ENCODE results near the gene CES2.

CES2 gene

DNA sequence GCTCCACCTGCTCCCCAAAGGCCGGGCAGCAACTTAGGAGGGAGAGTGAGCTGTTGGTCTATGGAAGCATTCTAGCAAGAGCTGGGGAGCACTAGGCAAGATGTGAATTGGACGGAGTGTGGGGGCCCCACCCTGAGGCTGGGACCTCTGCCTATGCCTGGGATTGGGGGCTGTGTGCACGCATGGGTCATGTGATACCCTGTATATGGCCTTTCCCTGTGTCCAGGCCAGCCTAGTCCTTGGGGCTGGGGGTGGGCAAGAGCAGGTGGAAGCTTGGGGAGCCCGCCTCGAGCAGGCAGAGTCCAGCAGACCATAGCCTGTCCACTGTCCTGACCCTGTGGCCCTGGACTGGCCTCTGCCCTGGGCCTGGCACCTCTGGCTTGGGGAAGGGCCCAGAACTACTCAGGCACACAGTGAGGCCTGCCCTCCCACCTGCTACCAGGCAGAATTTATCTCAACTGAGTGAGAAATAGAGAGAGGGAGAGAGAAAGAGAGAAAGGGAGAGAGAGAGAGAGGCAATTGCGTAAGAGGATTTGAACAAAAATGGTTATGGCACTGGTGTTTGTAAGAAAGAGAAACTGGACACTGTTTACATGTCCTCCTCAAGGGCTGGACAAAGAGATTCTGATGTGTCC lies 35.9 kb upstream of the CES2 start:
- no peak for ATAC-seq
- H3K27me3 Mint-ChIP-seq = no peaks in the 10 kb centered on the region
- no peaks in the 10 kb centered on the region for H3K9me3 Mint-ChIP-seq

DNA sequence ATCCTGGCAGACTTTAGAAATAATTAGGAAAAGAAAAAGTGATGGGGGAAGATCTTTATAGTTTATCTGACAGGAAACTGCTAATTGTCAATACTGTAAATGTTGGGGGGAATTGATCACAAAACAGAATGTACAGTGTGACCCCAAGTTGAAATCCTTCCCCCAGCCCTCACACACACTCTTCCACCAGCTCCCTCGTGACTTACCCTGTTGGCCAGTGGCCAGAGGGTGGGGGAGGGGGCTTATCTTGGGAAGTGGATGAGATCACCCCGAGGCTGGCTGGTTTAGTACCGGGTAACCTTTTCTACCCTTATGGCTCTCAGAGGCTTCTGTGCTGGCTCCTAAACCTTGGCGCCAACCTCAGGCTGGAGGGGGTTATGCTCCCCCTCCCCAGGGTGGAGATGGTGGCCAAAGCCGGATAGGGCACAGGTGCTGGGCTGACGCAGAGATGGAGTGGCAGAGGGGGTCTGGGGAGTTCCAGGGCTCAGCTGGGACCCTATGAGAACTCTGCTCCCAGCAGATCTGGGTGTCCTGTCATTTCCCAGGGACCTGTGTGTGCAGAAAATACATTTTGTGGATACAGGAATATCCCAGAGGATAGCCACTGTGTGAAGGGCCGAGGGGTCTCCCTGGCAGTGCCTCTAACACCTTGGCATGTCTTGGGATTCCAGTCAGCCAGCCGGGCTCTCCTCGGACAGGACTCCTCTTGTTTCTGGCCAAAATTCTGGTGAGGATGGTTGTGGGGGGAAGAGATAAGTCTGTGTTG lies 35.2 kb upstream of the CES2 start:
- DNase-seq = no peak
- Mint-ChIP-seq H3K27ac (no peak overlapping the region), H3K27me3 (no peaks in the 10 kb centered on the region), H3K4me3 (no peak overlapping the region), H3K9me3 (no peaks in the 10 kb centered on the region), H3K4me1 (peaks cover 10% of the 10 kb centered on the region)
- no peak for ATAC-seq

More for the DNA sequence above, 35.9 kb upstream of the CES2 start:
- peak overlapping the region in 1 of 2 donors; percentile 21 for H3K27ac Mint-ChIP-seq
- no peak for DNase-seq
- no peak overlapping the region for H3K4me3 Mint-ChIP-seq
- H3K4me1 Mint-ChIP-seq = peaks cover 15% of the 10 kb centered on the region

DNA sequence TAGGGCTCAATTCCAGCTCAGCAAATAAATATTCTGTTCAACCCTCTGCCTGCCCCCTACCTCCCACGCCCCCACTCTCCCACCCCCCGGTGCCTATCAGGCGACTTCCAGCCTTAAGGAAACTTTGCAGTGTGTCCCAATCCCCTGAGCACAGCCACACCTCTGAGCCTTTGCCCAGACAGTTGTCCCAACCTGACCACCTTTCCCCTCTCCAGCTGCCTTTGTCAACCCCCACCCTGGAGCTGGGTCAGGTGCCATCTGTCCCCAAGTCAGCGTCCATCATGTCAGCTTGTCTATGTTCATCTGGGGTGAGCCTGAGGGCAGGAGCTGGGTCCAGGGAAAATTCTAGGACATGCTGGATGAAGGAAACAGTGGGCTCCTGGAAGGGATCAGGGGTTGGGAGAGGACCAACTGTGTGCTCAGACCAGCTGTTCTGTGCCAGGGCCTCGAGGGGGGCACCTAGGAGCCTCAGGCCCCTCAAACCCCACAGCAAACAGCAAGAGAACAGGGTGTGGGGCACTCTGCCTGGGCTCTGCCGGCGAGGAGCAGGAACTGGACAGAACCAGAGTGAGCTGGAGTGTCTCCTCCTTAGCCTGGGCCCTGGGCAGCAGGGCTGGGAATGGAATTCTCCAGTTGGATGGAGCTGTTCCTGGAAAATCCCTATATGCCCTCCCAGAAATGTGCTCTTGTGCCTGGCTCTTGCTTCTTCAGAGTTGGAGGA lies 34.4 kb upstream of the CES2 start:
- Mint-ChIP-seq H3K27ac (no peak overlapping the region), H3K4me1 (peaks cover 10% of the 10 kb centered on the region), H3K9me3 (no peaks in the 10 kb centered on the region), H3K27me3 (no peaks in the 10 kb centered on the region), H3K4me3 (no peak overlapping the region)
- DNase-seq (no peak), ATAC-seq (no peak)

DNA sequence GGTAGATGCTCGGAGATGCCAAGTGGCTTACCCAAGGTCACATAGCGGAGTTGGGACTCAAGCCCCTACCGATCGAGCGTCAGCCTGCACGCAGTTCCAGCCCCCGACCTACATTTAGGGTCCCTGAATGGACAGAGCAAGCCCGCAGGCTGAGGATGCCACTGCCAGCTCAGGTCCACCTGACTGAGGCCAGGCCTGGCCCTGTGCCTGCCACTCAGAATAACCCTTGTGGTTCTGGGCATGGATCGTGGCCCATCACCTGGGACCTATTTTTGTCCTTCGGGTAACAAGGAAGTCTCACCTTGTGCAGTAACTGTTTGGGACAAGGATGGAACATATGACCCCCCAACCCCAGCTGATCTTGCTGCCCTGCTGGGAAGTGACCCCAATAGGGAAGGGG lies 33.7 kb upstream of the CES2 start:
- Mint-ChIP-seq H3K4me1 (peaks cover 15% of the 10 kb centered on the region), H3K9me3 (no peaks in the 10 kb centered on the region), H3K27me3 (no peaks in the 10 kb centered on the region), H3K27ac (no peak overlapping the region), H3K4me3 (no peak overlapping the region)
- ATAC-seq (no peak), DNase-seq (no peak)

DNA sequence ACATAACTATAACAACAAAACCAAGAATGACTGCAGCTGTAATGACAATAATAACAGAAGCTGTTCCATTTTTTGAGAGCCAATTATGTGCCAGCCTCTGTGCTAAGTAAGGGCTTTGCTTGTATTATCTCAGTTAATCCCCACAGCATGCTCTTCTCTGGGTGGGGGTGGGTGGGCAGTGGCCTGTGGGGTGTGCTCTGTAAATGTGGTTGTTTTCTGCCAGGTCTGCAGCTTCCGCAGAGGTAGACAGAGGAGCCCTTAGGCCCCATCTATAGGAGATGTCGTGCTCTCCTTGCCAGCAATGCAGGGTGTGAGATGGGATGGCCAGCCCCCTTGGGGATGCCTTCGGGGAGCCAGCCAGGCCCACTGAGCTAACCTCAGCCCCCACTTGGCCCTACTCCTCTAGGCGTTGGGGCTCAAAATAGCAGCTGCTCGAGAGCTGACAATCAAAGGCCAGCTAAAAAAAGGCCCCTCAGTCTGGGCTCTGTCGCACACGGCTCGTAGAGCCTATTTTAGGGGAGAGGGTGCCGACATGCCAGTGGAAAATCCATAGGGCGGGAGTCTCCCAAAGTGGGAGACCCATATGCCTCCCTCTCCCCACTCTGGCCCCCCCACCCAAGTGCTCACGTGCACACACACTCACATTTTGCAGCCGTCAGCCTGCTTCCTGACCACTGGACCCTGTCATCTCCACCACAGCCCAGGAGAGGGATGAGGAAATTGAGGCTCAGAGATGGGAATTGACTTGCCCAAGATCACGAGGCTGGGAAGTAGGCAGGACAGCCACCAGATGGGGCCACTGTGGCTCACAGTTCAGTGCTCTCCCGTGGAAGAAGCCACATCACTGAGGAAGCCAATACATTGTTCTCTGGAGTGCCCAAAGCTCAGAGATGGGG lies 32.4 kb upstream of the CES2 start:
- H3K27me3 Mint-ChIP-seq = no peaks in the 10 kb centered on the region
- H3K4me3 Mint-ChIP-seq = no peak overlapping the region
- H3K4me1 Mint-ChIP-seq = peaks cover 21% of the 10 kb centered on the region
- no peaks in the 10 kb centered on the region for H3K9me3 Mint-ChIP-seq
- DNase-seq = no peak
- ATAC-seq = no peak
- no peak overlapping the region for H3K27ac Mint-ChIP-seq

DNA sequence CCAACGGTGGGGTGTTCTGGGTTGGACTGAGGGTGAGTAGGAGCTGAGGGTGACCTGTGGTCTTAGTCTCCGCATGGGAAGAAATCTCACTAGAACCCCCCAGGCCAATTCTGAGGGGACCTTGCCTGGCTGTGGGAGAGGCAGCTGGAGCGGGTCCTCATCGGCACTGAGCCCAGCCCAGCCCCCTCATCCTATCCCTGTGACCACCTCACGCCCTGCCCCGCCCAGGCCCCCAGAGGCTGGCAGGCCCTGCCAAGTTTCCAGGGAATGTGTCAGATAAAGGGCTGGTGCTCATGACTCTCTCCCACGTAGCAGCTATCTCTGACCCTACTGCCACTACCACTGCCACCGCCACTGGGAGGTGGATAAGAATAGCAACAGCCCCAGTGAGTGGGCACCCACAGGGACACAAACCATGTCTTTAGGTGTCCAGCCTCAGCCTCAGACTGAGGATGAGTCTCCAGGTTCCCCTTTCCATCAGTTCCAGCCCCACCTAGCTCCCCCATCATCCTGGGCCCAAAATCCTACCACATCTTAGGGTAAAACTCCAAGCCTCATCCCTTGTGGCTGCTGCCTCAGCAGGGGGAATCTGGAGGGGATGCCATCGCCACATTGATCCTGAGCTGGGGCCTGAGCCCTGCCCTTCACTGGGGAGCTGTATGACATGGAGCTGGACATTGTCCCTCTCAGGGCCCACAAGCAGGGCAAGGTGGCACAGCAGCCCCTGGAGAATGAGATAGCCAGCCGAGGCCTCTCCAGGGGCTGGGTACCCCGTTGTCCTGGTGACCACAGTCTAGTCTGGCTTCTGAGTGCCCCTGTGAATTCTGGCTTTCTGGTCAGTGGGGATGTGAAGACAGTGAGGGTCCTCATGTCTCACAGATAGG lies 31.5 kb upstream of the CES2 start:
- H3K4me1 Mint-ChIP-seq = peaks cover 21% of the 10 kb centered on the region
- H3K9me3 Mint-ChIP-seq = no peaks in the 10 kb centered on the region

DNA sequence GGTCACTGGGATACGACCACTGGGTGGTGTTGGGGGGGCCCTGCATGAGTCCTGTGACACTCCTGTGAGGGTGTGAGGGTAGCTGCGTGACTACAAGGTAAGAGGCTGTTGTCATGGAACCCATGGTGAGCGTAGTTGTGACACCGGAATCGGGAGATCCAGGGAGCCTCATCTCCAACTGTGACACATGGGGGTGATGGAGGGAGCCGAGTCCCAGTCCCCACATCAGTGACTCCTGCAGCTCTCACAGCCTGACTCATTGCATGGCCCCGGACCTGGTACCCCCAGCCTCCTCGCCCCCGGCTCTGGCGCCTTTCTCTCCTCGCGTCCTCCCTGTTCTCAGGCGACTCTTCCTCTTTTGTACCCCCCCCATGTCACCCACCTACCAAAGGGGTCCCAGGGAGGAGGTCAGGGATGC lies 30.9 kb upstream of the CES2 start:
- peaks cover 7% of the 10 kb centered on the region for H3K27me3 Mint-ChIP-seq
- no peak for ATAC-seq
- no peak for DNase-seq
- H3K9me3 Mint-ChIP-seq = no peaks in the 10 kb centered on the region
- H3K4me1 Mint-ChIP-seq = peaks cover 21% of the 10 kb centered on the region
- no peak overlapping the region for H3K27ac Mint-ChIP-seq
- H3K4me3 Mint-ChIP-seq = no peak overlapping the region

More for the DNA sequence above, 31.5 kb upstream of the CES2 start:
- Mint-ChIP-seq H3K27ac (no peak overlapping the region), H3K27me3 (peaks cover 7% of the 10 kb centered on the region), H3K4me3 (no peak overlapping the region)
- ATAC-seq (no peak), DNase-seq (no peak)

DNA sequence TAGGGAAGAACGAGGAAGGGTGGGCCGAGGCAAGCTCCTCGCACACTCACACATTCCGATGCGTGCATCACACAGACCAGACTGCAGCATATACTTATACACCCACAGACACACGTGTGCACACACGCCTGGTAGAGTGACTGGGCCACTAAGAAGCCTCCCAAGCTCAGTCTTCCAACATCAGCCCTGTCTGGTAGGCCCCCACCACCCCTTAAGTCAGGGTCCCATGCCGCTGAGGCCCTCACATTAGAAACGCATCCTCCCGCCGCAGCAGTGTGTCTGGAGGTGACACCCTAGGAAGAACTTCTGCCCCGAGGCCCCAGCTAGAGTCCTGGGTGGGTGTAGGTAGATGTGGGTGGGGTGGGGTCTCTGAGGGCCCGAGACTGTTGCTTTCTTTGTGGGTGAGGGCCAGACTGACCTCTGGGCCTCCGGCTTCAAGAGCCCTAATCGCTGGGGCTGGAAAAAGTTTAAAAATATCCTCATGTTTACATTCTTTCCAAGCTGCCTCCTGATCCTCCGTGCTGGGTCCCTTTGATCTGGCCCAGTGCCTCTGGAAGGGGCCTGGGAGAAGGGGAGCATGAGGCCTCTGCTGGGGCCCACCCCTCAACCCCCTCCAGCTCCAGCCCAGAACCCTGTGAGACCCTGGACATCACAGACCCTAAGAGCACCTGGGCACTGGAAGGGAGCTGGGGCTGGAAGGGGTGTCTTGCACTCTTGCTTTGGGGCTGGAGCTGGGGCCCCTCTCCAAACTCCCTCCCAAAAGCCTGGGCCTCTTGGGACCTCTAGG lies 30.3 kb upstream of the CES2 start:
- Mint-ChIP-seq H3K27me3 (peaks cover 7% of the 10 kb centered on the region), H3K27ac (no peak overlapping the region), H3K9me3 (no peaks in the 10 kb centered on the region), H3K4me3 (no peak overlapping the region), H3K4me1 (peaks cover 21% of the 10 kb centered on the region)
- no peak for DNase-seq
- no peak for ATAC-seq

DNA sequence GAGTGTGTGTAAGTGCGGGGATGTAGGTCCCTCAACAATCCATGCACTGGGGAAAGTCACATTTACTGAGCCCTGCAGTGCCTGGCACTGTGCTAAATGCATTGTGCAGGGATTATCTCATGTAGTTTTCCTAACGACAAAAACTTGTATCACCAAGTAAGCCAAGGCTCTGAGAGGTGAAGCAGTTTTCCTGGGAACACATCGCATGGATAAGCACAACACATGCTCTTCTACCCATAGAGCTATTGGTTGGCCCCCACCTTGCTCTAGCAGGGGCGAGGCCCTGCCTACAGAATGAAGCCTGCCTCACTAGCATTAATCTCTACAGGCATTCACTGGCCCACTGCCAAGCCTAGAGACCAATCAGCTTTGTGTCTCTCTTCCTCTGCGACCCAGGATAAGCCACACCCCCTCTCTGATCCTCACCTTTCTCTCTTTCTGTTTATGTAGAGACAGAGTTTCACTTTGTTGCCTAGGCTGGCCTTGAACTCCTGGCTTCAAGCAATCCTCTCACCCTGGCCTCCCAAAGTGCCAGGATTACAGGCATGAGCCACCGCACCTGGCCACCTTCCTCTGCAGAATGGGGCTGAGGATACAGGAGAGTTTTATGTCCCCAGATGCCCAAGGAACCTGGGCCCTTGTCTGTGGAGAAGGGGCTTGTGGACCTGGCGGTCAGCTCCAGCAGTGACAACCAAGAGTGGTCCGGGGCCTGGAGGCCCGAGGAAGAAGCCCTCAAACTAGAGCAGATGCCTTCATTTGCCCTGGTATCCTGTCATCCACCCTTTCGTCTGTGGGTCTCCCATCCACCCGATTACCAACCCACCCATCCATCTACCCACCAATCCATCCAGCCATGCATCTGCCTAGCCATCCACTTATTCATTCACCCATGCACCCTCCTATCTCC lies 29.4 kb upstream of the CES2 start:
- peak; percentile 41 to 45 for DNase-seq
- peak; percentile 66 for ATAC-seq
- H3K27ac Mint-ChIP-seq = peak overlapping the region in 1 of 2 donors; percentile 92
- H3K4me1 Mint-ChIP-seq = peaks cover 21% of the 10 kb centered on the region
- no peaks in the 10 kb centered on the region for H3K9me3 Mint-ChIP-seq
- peaks cover 7% of the 10 kb centered on the region for H3K27me3 Mint-ChIP-seq
- H3K4me3 Mint-ChIP-seq = no peak overlapping the region

DNA sequence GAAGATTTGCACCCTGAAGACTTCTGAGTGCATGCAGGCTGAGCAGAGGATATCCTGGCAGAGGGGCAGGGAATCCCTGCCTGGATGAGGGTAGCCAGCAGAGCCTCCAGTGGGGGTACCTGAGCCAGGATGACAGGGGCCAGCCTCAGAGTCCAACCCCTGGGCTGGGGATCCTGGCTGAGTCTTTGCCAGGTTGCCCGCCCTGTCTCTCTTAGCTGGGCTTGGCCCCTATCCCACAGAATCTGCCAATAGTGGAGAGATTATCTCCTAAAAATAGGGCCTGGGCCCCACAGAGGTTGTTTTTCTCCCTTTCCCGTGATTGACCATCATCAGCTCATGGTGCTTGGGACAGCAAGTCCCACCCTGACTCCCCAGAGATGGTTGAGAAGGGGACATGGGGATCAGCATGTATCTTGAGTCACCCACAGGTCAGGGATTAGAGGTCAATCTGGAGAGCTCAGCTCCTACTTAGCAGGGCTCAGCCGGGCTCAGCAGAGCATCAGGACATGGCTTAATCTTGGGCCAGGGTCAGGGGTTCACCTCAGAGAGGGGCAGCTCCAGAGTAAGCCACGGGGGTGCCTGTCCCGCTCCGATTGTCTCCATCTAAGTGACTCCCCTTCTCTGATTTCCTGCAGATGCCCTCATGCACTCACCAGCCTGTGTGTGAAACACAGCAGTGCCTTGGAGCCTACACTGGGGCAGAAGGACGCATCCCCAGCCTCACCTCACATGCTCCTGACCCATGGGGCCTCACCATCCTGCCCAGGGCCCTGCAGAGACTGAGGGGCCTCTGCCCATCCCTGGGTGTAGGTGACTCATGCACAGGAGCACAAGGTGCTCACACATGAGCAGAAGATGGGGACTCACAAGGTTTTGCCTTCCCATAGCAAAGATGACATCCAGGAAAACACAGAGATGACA lies 28.1 kb upstream of the CES2 start:
- Mint-ChIP-seq H3K4me1 (peaks cover 21% of the 10 kb centered on the region), H3K27ac (no peak overlapping the region), H3K9me3 (no peaks in the 10 kb centered on the region), H3K4me3 (no peak overlapping the region), H3K27me3 (peaks cover 7% of the 10 kb centered on the region)
- ATAC-seq (peak; percentile 5), DNase-seq (no peak)

DNA sequence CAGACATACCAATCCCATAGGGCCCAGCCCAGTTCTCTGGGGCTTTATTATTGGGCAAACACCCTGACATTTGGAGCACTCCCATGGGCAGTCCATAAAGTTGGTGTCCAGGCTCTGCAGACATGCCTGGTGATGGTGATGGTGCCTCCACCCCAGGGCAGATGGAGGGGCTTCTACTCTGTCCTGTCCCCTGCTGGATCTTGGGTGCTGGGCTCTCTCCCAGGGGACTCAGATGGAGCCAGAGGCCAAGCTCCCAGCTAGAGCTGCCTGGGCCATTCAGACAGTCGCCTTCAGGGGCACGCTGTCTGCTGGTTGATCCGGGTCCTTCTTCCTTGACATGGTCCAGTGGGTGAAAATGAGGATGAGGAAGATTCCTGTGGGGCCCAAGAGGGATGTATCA lies 27.2 kb upstream of the CES2 start:
- Mint-ChIP-seq H3K27ac (no peak overlapping the region), H3K27me3 (peaks cover 7% of the 10 kb centered on the region), H3K9me3 (no peaks in the 10 kb centered on the region), H3K4me3 (no peak overlapping the region), H3K4me1 (peaks cover 21% of the 10 kb centered on the region)
- DNase-seq = no peak
- no peak for ATAC-seq

DNA sequence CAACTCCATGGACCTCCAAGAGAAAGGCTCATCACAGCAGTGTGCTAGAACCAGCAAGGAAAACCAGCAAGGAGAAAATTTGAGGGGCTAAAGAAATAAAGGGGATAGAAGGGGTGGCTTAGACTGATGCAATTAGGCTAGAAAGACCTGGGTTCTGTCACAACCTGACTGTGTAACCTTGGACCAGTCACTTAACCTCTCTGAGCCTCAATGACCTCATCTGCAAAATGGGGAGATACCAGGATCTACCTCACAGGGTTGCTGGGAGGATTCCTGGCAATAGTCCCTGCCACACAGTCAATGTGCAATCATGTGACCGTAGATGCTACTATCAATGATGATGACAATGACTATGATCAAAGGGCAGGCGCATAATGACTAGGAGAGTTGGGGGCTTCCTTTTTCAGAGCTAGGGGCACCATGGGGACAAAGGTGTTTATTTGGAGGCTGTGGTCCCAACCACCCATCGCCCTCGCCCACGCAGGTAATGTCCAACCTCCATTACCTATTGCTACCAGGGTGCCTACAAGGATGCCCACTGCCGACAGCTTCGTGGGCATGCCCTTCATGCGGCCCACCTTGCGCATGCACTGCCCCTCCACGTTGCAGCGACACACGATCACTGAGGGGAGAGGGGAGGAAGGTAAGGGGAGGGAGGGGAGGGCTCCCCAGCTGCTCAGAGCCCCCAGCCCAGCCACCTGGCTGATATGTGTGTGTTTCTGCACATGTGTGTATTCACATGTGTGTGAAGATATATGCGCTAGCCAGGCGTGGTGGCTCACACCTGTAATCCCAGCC lies 26.4 kb upstream of the CES2 start:
- H3K27ac Mint-ChIP-seq = no peak overlapping the region
- no peak overlapping the region for H3K4me3 Mint-ChIP-seq
- H3K9me3 Mint-ChIP-seq = no peaks in the 10 kb centered on the region
- no peak for ATAC-seq
- peaks cover 21% of the 10 kb centered on the region for H3K4me1 Mint-ChIP-seq
- DNase-seq = no peak
- peaks cover 7% of the 10 kb centered on the region for H3K27me3 Mint-ChIP-seq
